OCI-LY7 (cell line): ENCODE measurements around the gene TSHZ2. TPM values are rescaled to one million over a fixed set of nuclear protein-coding genes. Genes with fewer than 3 reads are reported as not detected.

Experiments used
- BruUV-seq: library from RNA; stranded (reverse); fragments of 400-500 nt; replicated peaks from 2 replicates; lab custom pipeline; 2021; lab: Mats Ljungman, UMichigan
- CTCF ChIA-PET: fragments of 300-600 bp; sonication (Branson Sonifier 250); formaldehyde crosslinking; loops from one replicate; lab custom pipeline; 2022; ENCODE audit warnings: antibody characterized with exemption; ENCODE audit not compliant: unreplicated experiment; lab: Charles Lee
- POLR2A ChIA-PET: fragments of 300-600 bp; sonication (Branson Sonifier 250); formaldehyde crosslinking; loops from one replicate; lab custom pipeline; 2022; ENCODE audit warnings: antibody characterized with exemption; lab: Charles Lee
- DNase-seq: peaks from one replicate; pipeline ENCODE4 v3.0.0-alpha.2; 2015; ENCODE audit warnings: low spot score
- H2AFZ ChIP-seq: fragments of 200-600 bp; sonication (generic), shearing (Covaris generic); 2 replicates; pipeline ENCODE4 v1.6.1; 2014; ENCODE audit warnings: mild to moderate bottlenecking, antibody characterized with exemption, low read length, moderate library complexity
- H3K27ac ChIP-seq: fragments of 200-600 bp; sonication (generic); 2 replicates; pipeline ENCODE4 v1.5.1; 2014; ENCODE audit warnings: mixed run types, low read depth, mild to moderate bottlenecking, moderate library complexity, low read length, inconsistent platforms; ENCODE audit not compliant: poor library complexity, severe bottlenecking
- H3K36me3 ChIP-seq: fragments of 200-600 bp; sonication (generic); 2 replicates; pipeline ENCODE4 v1.6.1; 2014; ENCODE audit warnings: mild to moderate bottlenecking, antibody characterized with exemption, low read length, moderate library complexity, mixed read lengths; ENCODE audit not compliant: insufficient read depth
- H3K4me1 ChIP-seq: fragments of 200-600 bp; sonication (generic); 2 replicates; pipeline ENCODE4 v1.5.1; 2014; ENCODE audit warnings: mild to moderate bottlenecking, low read length; ENCODE audit not compliant: insufficient read depth, poor library complexity, severe bottlenecking
- H3K4me2 ChIP-seq: fragments of 200-600 bp; sonication (generic); 2 replicates; pipeline ENCODE4 v1.6.1; 2014; ENCODE audit warnings: mild to moderate bottlenecking, low read length
- H3K4me3 ChIP-seq: fragments of 200-600 bp; sonication (generic); 2 replicates; pipeline ENCODE4 v1.5.1; 2014; ENCODE audit warnings: mild to moderate bottlenecking, low read depth, low read length; ENCODE audit not compliant: poor library complexity, severe bottlenecking
- H3K79me2 ChIP-seq: fragments of 200-600 bp; sonication (generic); 2 replicates; pipeline ENCODE4 v1.6.1; 2016; ENCODE audit warnings: low read depth, mild to moderate bottlenecking, low read length, moderate library complexity, mixed read lengths; ENCODE audit not compliant: insufficient read depth
- H3K9me2 ChIP-seq: fragments of 200-600 bp; sonication (generic); 2 replicates; pipeline ENCODE4 v1.6.1; 2016; ENCODE audit warnings: mild to moderate bottlenecking, low read length, mixed read lengths; ENCODE audit not compliant: insufficient read depth
- H3K9me3 ChIP-seq: fragments of 200-600 bp; sonication (generic); 2 replicates; pipeline ENCODE4 v1.6.1; 2014; ENCODE audit warnings: mild to moderate bottlenecking, mixed run types, low read length, mixed read lengths
- H4K20me1 ChIP-seq: fragments of 200-600 bp; sonication (generic); 2 replicates; pipeline ENCODE4 v1.6.1; 2014; ENCODE audit warnings: mild to moderate bottlenecking, antibody characterized with exemption, low read length, moderate library complexity, mixed read lengths; ENCODE audit not compliant: insufficient read depth
- EZH2phosphoT487 ChIP-seq: fragments of 200-600 bp; sonication (generic); IDR thresholded peaks from 2 replicates; pipeline ENCODE4 v1.6.1; 2018; ENCODE audit warnings: low read depth, borderline replicate concordance, mild to moderate bottlenecking, mixed run types, antibody characterized with exemption, low read length, moderate library complexity, mixed read lengths
- intact Hi-C: fragments of 100-400 bp; cut with micrococcal nuclease; formaldehyde crosslinking; loops from one replicate; pipeline ENCODE4 v1.10.0; 2022; ENCODE audit not compliant: unreplicated experiment
- total RNA-seq, 2 experiments: library from RNA; depleted of rRNA in 1 of 2; stranded (reverse); fragments of >200 nt in 1 of 2; shearing (Covaris generic) in 1 of 2; gene quantifications; 2 replicates each; pipeline ENCODE4 v1.2.3, GENCODE V29; 2014 to 2022
- TF ChIP-seq, protein P1 (sequence below): fragments of 200-600 bp; sonication (generic); conservative IDR thresholded peaks from 2 replicates; pipeline ENCODE4 v1.5.1; 2014; ENCODE audit warnings: mild to moderate bottlenecking, antibody characterized with exemption, low read length, moderate library complexity, mixed read lengths

The TSHZ2 gene
- total RNA-seq, 2 experiments from 2014 or later, result not detected

DNA sequence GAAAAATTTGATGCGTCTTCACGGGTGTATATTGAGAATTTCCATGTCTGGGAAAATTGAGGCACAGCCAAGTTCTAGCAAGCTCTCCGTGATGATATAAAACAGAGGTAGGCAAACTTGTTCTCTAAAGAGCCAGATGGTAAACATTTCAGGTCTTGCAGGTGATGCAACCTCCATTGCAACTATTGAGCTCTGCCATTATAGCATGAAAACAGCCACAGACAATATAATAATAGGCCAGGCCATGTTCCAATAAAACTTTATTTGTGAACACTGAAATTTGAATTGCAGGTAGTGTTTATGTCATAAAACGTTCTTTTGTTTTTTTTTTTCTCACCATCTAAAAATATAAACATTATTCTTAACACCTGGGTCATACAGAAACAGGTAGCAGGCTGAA is 453.3 kb downstream of the TSHZ2 start:
- no peak overlapping the region for H2AFZ ChIP-seq
- POLR2A ChIA-PET, result interaction anchor here (0.5 to 0.7 kb wide), 3 partner anchors 17 to 620 kb away, joined by 3 to 4 read pairs (median 3); no protein-coding TSS in a partner anchor

GRCh38 chr20:53425941-53426340 is 453.8 kb downstream of the TSHZ2 start:
- CTCF ChIA-PET, result no interaction called here
- H3K4me2 ChIP-seq, result no peak overlapping the region

More for the DNA sequence above, 453.3 kb downstream of the TSHZ2 start:
- no peaks in the 10 kb centered on the region for H3K9me2 ChIP-seq
- no peaks in the 10 kb centered on the region for H3K9me3 ChIP-seq
- H3K4me1 ChIP-seq, result no peaks in the 10 kb centered on the region
- no peaks in the 10 kb centered on the region for H3K36me3 ChIP-seq
- no peak overlapping the region for H3K27ac ChIP-seq
- CTCF ChIA-PET, result no interaction called here
- DNase-seq, result no peak
- no peaks in the 10 kb centered on the region for H4K20me1 ChIP-seq
- H3K4me2 ChIP-seq, result no peak overlapping the region
- H3K4me3 ChIP-seq, result no peak overlapping the region
- intact Hi-C loops, result no loop called here
- no peaks in the 10 kb centered on the region for H3K79me2 ChIP-seq
- no TSS peak for BruUV-seq
- no peak for TF ChIP-seq EZH2phosphoT487
- TF ChIP-seq, protein P1, sequence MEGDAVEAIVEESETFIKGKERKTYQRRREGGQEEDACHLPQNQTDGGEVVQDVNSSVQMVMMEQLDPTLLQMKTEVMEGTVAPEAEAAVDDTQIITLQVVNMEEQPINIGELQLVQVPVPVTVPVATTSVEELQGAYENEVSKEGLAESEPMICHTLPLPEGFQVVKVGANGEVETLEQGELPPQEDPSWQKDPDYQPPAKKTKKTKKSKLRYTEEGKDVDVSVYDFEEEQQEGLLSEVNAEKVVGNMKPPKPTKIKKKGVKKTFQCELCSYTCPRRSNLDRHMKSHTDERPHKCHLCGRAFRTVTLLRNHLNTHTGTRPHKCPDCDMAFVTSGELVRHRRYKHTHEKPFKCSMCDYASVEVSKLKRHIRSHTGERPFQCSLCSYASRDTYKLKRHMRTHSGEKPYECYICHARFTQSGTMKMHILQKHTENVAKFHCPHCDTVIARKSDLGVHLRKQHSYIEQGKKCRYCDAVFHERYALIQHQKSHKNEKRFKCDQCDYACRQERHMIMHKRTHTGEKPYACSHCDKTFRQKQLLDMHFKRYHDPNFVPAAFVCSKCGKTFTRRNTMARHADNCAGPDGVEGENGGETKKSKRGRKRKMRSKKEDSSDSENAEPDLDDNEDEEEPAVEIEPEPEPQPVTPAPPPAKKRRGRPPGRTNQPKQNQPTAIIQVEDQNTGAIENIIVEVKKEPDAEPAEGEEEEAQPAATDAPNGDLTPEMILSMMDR, result no peak

More at GRCh38 chr20:53425941-53426340, 453.8 kb downstream of the TSHZ2 start:
- DNase-seq, result no peak
- Histone ChIP-seq H2AFZ (0 out of 2 replicates have a peak overlapping the region, but pooled peaks have one; percentile 24), H3K27ac (no peak overlapping the region), H3K9me2 (no peaks in the 10 kb centered on the region), H4K20me1 (no peaks in the 10 kb centered on the region), H3K36me3 (no peaks in the 10 kb centered on the region), H3K9me3 (no peaks in the 10 kb centered on the region), H3K79me2 (no peaks in the 10 kb centered on the region), H3K4me3 (no peak overlapping the region), H3K4me1 (no peaks in the 10 kb centered on the region)
- POLR2A ChIA-PET, result interaction anchor here (0.6 kb wide), 1 partner anchor 76 kb away, joined by 4 read pairs; no protein-coding TSS in a partner anchor
- no peak for TF ChIP-seq EZH2phosphoT487
- TF ChIP-seq, protein P1, result no peak
- BruUV-seq, result no TSS peak
- intact Hi-C loops, result no loop called here
